IMR-90 (cell line): ENCODE measurements around the gene GFY. TPM values are rescaled to one million over a fixed set of nuclear protein-coding genes. Genes with fewer than 3 reads are reported as not detected.

ENCODE experiments used
- ATAC-seq: fragments of 200-7000 bp; cut with Tn5 transposase; 2 replicates; pipeline ENCODE4 v1.9.1; 2020; ENCODE audit warnings: low read depth, mild to moderate bottlenecking, moderate library complexity
- BruUV-seq: library from RNA; stranded (reverse); fragments of 400-500 nt; replicated peaks from 2 replicates; lab custom pipeline; 2021; lab: Mats Ljungman, UMichigan
- CTCF ChIA-PET: fragments of 300-600 bp; formaldehyde crosslinking; extraction: SDS; loops from one replicate; lab custom pipeline; 2021; ENCODE audit warnings: antibody characterized with exemption; lab: Yijun Ruan, JAX
- POLR2A ChIA-PET: fragments of 300-600 bp; sonication (Branson Sonifier 250); formaldehyde crosslinking; loops from one replicate; lab custom pipeline; 2022; ENCODE audit warnings: antibody characterized with exemption; ENCODE audit not compliant: unreplicated experiment; lab: Charles Lee
- DNase-seq: peaks from one replicate; pipeline ENCODE4 v3.0.0; 2013
- H2AFZ ChIP-seq: replicated peaks from 2 replicates; pipeline ENCODE3; 2013; ENCODE audit warnings: low read length, mild to moderate bottlenecking; ENCODE audit not compliant: poor library complexity
- H2AK5ac ChIP-seq: 2 replicates; pipeline ENCODE4 v1.6.1; 2013; ENCODE audit warnings: low read depth, low read length, inconsistent platforms
- H2AK9ac ChIP-seq: replicated peaks from 2 replicates; pipeline ENCODE3; 2013; ENCODE audit warnings: mild to moderate bottlenecking, low read depth, low read length, moderate library complexity; ENCODE audit not compliant: poor library complexity
- H2BK120ac ChIP-seq: 2 replicates; pipeline ENCODE4 v1.6.1; 2013; ENCODE audit warnings: low read depth, low read length, inconsistent platforms
- H2BK15ac ChIP-seq: 3 replicates; pipeline ENCODE4 v1.6.1; 2013; ENCODE audit warnings: low read depth, low read length, inconsistent platforms
- H2BK20ac ChIP-seq: 2 replicates; pipeline ENCODE4 v1.6.1; 2013; ENCODE audit warnings: low read depth, mild to moderate bottlenecking, inconsistent platforms, low read length, moderate library complexity
- H2BK5ac ChIP-seq: 2 replicates; pipeline ENCODE4 v1.6.1; 2013; ENCODE audit warnings: mild to moderate bottlenecking, low read depth, low read length, inconsistent platforms; ENCODE audit not compliant: poor library complexity, severe bottlenecking
- H3K14ac ChIP-seq: replicated peaks from 2 replicates; pipeline ENCODE4 v1.6.1; 2013; ENCODE audit warnings: low read depth, low read length, inconsistent platforms
- H3K18ac ChIP-seq: 2 replicates; pipeline ENCODE4 v1.6.1; 2013; ENCODE audit warnings: low read depth, low read length, control low read depth
- H3K23ac ChIP-seq: 2 replicates; pipeline ENCODE4 v1.6.1; 2013; ENCODE audit warnings: low read depth, low read length, inconsistent platforms
- H3K27ac ChIP-seq: 2 replicates; pipeline ENCODE4 v1.5.1; 2013; ENCODE audit warnings: mild to moderate bottlenecking, control low read depth, low read length; ENCODE audit not compliant: insufficient read depth
- H3K27me3 ChIP-seq: 2 replicates; pipeline ENCODE4 v1.6.1; 2013; ENCODE audit warnings: low read length; ENCODE audit not compliant: control insufficient read depth, insufficient read depth
- H3K36me3 ChIP-seq: 2 replicates; pipeline ENCODE4 v1.6.1; 2013; ENCODE audit warnings: low read length, mixed read lengths; ENCODE audit not compliant: control insufficient read depth, insufficient read depth
- H3K4ac ChIP-seq: 2 replicates; pipeline ENCODE4 v1.6.1; 2013; ENCODE audit warnings: low read depth, low read length, inconsistent platforms
- H3K4me1 ChIP-seq: 2 replicates; pipeline ENCODE4 v1.6.1; 2013; ENCODE audit warnings: low read length, mixed read lengths; ENCODE audit not compliant: control insufficient read depth, insufficient read depth
- H3K4me2 ChIP-seq: 2 replicates; pipeline ENCODE4 v1.6.1; 2013; ENCODE audit warnings: low read depth, mild to moderate bottlenecking, control low read depth, low read length, moderate library complexity
- H3K4me3 ChIP-seq: 2 replicates; pipeline ENCODE4 v1.5.1; 2013; ENCODE audit warnings: low read depth, mild to moderate bottlenecking, control low read depth, low read length, moderate library complexity; ENCODE audit not compliant: insufficient read depth
- H3K56ac ChIP-seq: 2 replicates; pipeline ENCODE4 v1.6.1; 2013; ENCODE audit warnings: low read length, inconsistent platforms; ENCODE audit not compliant: insufficient read depth; ENCODE audit errors: extremely low read depth
- H3K79me1 ChIP-seq, 2 experiments: 2 replicates each; pipeline ENCODE4 v1.6.1; 2013; ENCODE audit warnings: low read length in 2 of 2, inconsistent platforms in 1 of 2, low read depth in 1 of 2
- H3K9ac ChIP-seq: 2 replicates; pipeline ENCODE4 v1.6.1; 2013; ENCODE audit warnings: low read depth, low read length, control low read depth
- H3K9me1 ChIP-seq: 2 replicates; pipeline ENCODE4 v1.6.1; 2013; ENCODE audit warnings: low read length, inconsistent platforms; ENCODE audit not compliant: insufficient read depth
- H3K9me3 ChIP-seq: 2 replicates; pipeline ENCODE4 v1.6.1; 2013; ENCODE audit warnings: low read length; ENCODE audit not compliant: control insufficient read depth, insufficient read depth
- H4K20me1 ChIP-seq: 2 replicates; pipeline ENCODE4 v1.6.1; 2013; ENCODE audit warnings: low read length, inconsistent platforms; ENCODE audit not compliant: insufficient read depth
- H4K5ac ChIP-seq: 2 replicates; pipeline ENCODE4 v1.6.1; 2013; ENCODE audit warnings: mild to moderate bottlenecking, low read depth, low read length, control low read depth
- H4K8ac ChIP-seq, 2 experiments: 2 replicates each; pipeline ENCODE4 v1.6.1; 2013; ENCODE audit warnings: low read depth in 2 of 2, low read length in 2 of 2, control low read depth in 1 of 2, inconsistent platforms in 1 of 2
- H4K91ac ChIP-seq: 2 replicates; pipeline ENCODE4 v1.6.1; 2013; ENCODE audit warnings: low read depth, low read length, inconsistent platforms; ENCODE audit not compliant: insufficient read depth
- BHLHE40 ChIP-seq: fragments of 150-350 bp; IDR thresholded peaks from 2 replicates; pipeline ENCODE4 v1.6.1; 2016; ENCODE audit warnings: mild to moderate bottlenecking, low read depth, low read length
- CEBPB ChIP-seq: IDR thresholded peaks from 2 replicates; pipeline ENCODE4 v1.6.1; 2012; ENCODE audit warnings: low read depth, low read length, improper control_type of control experiment
- CHD1 ChIP-seq: IDR thresholded peaks from 2 replicates; pipeline ENCODE4 v1.6.1; 2012; ENCODE audit warnings: low read depth, low read length, improper control_type of control experiment
- FOS ChIP-seq: fragments of 150-350 bp; IDR thresholded peaks from 2 replicates; pipeline ENCODE4 v1.6.1; 2016; ENCODE audit warnings: low read depth, low read length
- MAFK ChIP-seq: IDR thresholded peaks from 2 replicates; pipeline ENCODE4 v1.6.1; 2012; ENCODE audit warnings: low read depth, low read length, improper control_type of control experiment
- MAZ ChIP-seq: IDR thresholded peaks from 2 replicates; pipeline ENCODE4 v1.6.1; 2012; ENCODE audit warnings: low read depth, mild to moderate bottlenecking, low read length, improper control_type of control experiment, moderate library complexity, borderline replicate concordance
- MXI1 ChIP-seq: IDR thresholded peaks from 2 replicates; pipeline ENCODE4 v1.6.1; 2012; ENCODE audit warnings: low read depth, mild to moderate bottlenecking, low read length, moderate library complexity, borderline replicate concordance
- NFE2L2 ChIP-seq: fragments of 150-350 bp; IDR thresholded peaks from 2 replicates; pipeline ENCODE4 v1.6.1; 2016; ENCODE audit warnings: low read depth, mild to moderate bottlenecking, low read length
- POLR2A ChIP-seq: IDR thresholded peaks from 2 replicates; pipeline ENCODE4 v1.6.1; 2012; ENCODE audit warnings: mild to moderate bottlenecking, low read depth, low read length
- RAD21 ChIP-seq: IDR thresholded peaks from 2 replicates; pipeline ENCODE4 v1.6.1; 2012; ENCODE audit warnings: low read length, improper control_type of control experiment
- RCOR1 ChIP-seq: IDR thresholded peaks from 2 replicates; pipeline ENCODE4 v1.6.1; 2012; ENCODE audit warnings: mild to moderate bottlenecking, low read length, improper control_type of control experiment; ENCODE audit not compliant: insufficient replicate concordance
- RFX5 ChIP-seq: IDR thresholded peaks from 2 replicates; pipeline ENCODE4 v1.8.0; 2012; ENCODE audit warnings: low read depth, mild to moderate bottlenecking, low read length, moderate library complexity
- SMC3 ChIP-seq: fragments of 150-350 bp; IDR thresholded peaks from 2 replicates; pipeline ENCODE4 v1.6.1; 2016; ENCODE audit warnings: low read depth, mild to moderate bottlenecking, antibody characterized with exemption, low read length, moderate library complexity
- WGBS, 2 experiments: methylation state at CpG; one replicate each; pipeline versions ENCODE4 v1.1.5 to v1.1.7; 2013; ENCODE audit warnings: missing lambda C conversion rate in 2 of 2; ENCODE audit not compliant: insufficient read length in 1 of 2; ENCODE audit errors: extremely low coverage in 2 of 2; 5-methylcytosine and 5-hydroxymethylcytosine counted together
- dilution Hi-C: fragments of 300-500 bp; cut with HindIII; formaldehyde crosslinking; loops from one replicate; pipeline ENCODE4 v1.14.3; 2018; ENCODE audit warnings: low sequenced_read_pairs; ENCODE audit not compliant: unreplicated experiment
- in situ Hi-C: fragments of 300-500 bp; cut with MboI; formaldehyde crosslinking; loops from 3 replicates; pipeline ENCODE4 v1.14.3; 2019; ENCODE audit warnings: low sequenced_read_pairs, inconsistent platforms, mixed read lengths
- intact Hi-C: fragments of 100-400 bp; cut with micrococcal nuclease; formaldehyde crosslinking; loops from 2 replicates; pipeline ENCODE4 v1.10.0; 2022
- polyA plus RNA-seq, 3 experiments: library from polyadenylated mRNA; depleted of rRNA; stranded (reverse); fragments of >200 nt; gene quantifications; 2 replicates each; pipeline ENCODE4 v1.2.3, GENCODE V29; 2012; ENCODE audit warnings: low replicate concordance in 1 of 3
- total RNA-seq: library from RNA; depleted of rRNA; stranded (reverse); fragments of >200 nt; gene quantifications from 2 replicates; pipeline ENCODE4 v1.2.3, GENCODE V29; 2012
- TF ChIP-seq, protein P1 (sequence below): fragments of 150-350 bp; IDR thresholded peaks from 2 replicates; pipeline ENCODE4 v1.6.1; 2016; ENCODE audit warnings: low read depth, mild to moderate bottlenecking, low read length, moderate library complexity, borderline replicate concordance

Gene GFY
- total and polyA plus RNA-seq, 2 of the 4 experiments (the other 2 are of a cell fraction) = not detected

DNA sequence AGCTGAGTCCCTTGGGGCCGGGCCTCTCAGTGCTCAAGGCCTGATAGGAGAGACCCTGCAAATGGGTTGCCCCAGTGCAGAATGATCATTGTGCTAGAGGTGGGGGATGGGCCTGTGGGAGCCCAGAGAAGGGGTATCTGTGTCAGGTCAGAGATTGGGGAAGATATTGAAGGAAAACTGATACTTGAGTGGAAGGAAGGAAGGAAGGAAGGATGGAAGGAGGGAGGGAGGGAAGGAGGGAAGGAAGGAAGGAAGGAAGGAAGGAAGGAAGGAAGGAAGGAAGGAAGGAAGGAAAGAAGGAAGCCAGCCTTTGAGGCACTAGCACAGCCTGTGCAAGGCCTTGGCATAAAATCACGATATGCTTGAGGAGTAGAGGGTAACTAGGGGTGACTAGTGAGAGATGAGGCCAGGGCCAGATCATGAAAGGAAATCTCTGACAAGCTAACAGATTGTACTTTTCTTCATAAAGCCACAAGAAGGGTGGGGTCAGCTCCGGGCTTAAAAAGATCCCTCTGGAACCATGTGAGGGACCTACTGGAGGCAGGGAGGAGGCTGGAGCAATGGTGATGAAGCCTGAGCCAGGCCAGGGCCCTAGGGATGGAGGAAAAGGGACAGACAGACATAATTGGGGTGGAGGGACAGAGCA lies 13.4 kb upstream of the GFY start:
- WGBS, 2 experiments = 46% methylated on average over 2 of the region's 3 CpGs; no CpG with 5 or more reads in 1 of the 2 experiments
- H2BK5ac ChIP-seq = no peak overlapping the region
- DNase-seq (no peak), ATAC-seq (no peak)
- H2AK9ac ChIP-seq = no peak overlapping the region
- H3K14ac ChIP-seq = no peak overlapping the region
- in situ Hi-C loops = no loop called here
- H3K9me1 ChIP-seq = no peaks in the 10 kb centered on the region
- no peak overlapping the region for H2AK5ac ChIP-seq
- no peaks in the 10 kb centered on the region for H3K4me1 ChIP-seq
- no peaks in the 10 kb centered on the region for H3K9me3 ChIP-seq
- dilution Hi-C loops = no loop called here
- H3K36me3 ChIP-seq = no peaks in the 10 kb centered on the region
- BruUV-seq = no TSS peak
- POLR2A ChIA-PET = no interaction called here
- H3K4ac ChIP-seq = no peak overlapping the region
- H3K27ac ChIP-seq = no peak overlapping the region
- no peak overlapping the region for H4K5ac ChIP-seq
- no peak overlapping the region for H4K8ac ChIP-seq
- no peak overlapping the region for H3K9ac ChIP-seq
- H3K56ac ChIP-seq = no peak overlapping the region
- TF ChIP-seq CEBPB (no peak), FOS (no peak), MAFK (no peak), RFX5 (no peak), RAD21 (no peak), POLR2A (no peak), RCOR1 (no peak), NFE2L2 (no peak), CHD1 (no peak), MAZ (no peak), SMC3 (no peak), BHLHE40 (no peak), MXI1 (no peak)
- TF ChIP-seq, protein P1, sequence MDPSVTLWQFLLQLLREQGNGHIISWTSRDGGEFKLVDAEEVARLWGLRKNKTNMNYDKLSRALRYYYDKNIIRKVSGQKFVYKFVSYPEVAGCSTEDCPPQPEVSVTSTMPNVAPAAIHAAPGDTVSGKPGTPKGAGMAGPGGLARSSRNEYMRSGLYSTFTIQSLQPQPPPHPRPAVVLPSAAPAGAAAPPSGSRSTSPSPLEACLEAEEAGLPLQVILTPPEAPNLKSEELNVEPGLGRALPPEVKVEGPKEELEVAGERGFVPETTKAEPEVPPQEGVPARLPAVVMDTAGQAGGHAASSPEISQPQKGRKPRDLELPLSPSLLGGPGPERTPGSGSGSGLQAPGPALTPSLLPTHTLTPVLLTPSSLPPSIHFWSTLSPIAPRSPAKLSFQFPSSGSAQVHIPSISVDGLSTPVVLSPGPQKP = no peak
- H2BK120ac ChIP-seq = no peak overlapping the region
- H3K23ac ChIP-seq = no peak overlapping the region
- no peak overlapping the region for H2BK20ac ChIP-seq
- no peak overlapping the region for H3K18ac ChIP-seq
- intact Hi-C loops = no loop called here
- H4K91ac ChIP-seq = no peak overlapping the region
- CTCF ChIA-PET = no interaction called here
- H2AFZ ChIP-seq = no peak overlapping the region
- H3K4me2 ChIP-seq = no peak overlapping the region
- peaks cover 58% of the 10 kb centered on the region for H3K27me3 ChIP-seq
- no peaks in the 10 kb centered on the region for H3K79me1 ChIP-seq
- H2BK15ac ChIP-seq = no peak overlapping the region
- no peaks in the 10 kb centered on the region for H4K20me1 ChIP-seq
- H3K4me3 ChIP-seq = no peak overlapping the region
